Measurements from ENCODE around the gene ALOX12B. TPM values are rescaled to one million over a fixed set of nuclear protein-coding genes. Genes with fewer than 3 reads are reported as not detected.
"Not testable (repeated sequence)": the region's sequence is repeated elsewhere in the genome, so short reads cannot be mapped to it uniquely, and the experiment has no call there.

ALOX12B gene
- total RNA-seq, 2 experiments from 2014 or later, result 0.42 to 0.64 TPM

- Mint-ChIP-seq H3K9me3 (ENCODE audit: low read depth) (no peaks in the 10 kb centered on the region), H3K36me3 (no peaks in the 10 kb centered on the region), H3K27me3 (peaks cover 31% of the 10 kb centered on the region), H3K4me1 (peaks cover 6% of the 10 kb centered on the region), H3K27ac (no peak overlapping the region), H3K4me3 (no peak overlapping the region)
- CTCF ChIA-PET, result interaction anchor here (0.9 to 6.7 kb wide), 9 partner anchors 9 to 73 kb away, joined by 3 to 107 read pairs (median 46); partner anchors contain the start of gene ALOXE3
- DNase-seq, result no peak
- ATAC-seq, result no peak
Measured at GRCh38 chr17:8091033-8091687, 3.6 kb upstream of the ALOX12B start.

- Mint-ChIP-seq H3K4me3 (no peak overlapping the region), H3K9me3 (ENCODE audit: low read depth) (no peaks in the 10 kb centered on the region), H3K27ac (no peak overlapping the region), H3K27me3 (peaks cover 21% of the 10 kb centered on the region), H3K36me3 (no peaks in the 10 kb centered on the region), H3K4me1 (peaks cover 6% of the 10 kb centered on the region)
- DNase-seq (no peak), ATAC-seq (no peak)
- CTCF ChIA-PET, result interaction anchor here (1.1 to 6.7 kb wide), 4 partner anchors 7 to 28 kb away, joined by 3 to 107 read pairs (median 84); partner anchors contain the start of gene ALOXE3
Measured at GRCh38 chr17:8089728-8090127, 2.2 kb upstream of the ALOX12B start.

GRCh38 chr17:8087952-8088230 lies 375 bp upstream of the ALOX12B start:
- H3K27ac Mint-ChIP-seq, result no peak overlapping the region
- no peaks in the 10 kb centered on the region for H3K9me3 Mint-ChIP-seq (ENCODE audit: low read depth)
- H3K4me3 Mint-ChIP-seq, result no peak overlapping the region
- CTCF ChIA-PET, result interaction anchor here (1.3 to 3.4 kb wide), 5 partner anchors 14 to 98 kb away, joined by 3 to 17 read pairs (median 6); no protein-coding TSS in a partner anchor
- peaks cover 21% of the 10 kb centered on the region for H3K27me3 Mint-ChIP-seq
- DNase-seq (no peak), ATAC-seq (no peak)
- no peaks in the 10 kb centered on the region for H3K36me3 Mint-ChIP-seq
- no peaks in the 10 kb centered on the region for H3K4me1 Mint-ChIP-seq

DNA sequence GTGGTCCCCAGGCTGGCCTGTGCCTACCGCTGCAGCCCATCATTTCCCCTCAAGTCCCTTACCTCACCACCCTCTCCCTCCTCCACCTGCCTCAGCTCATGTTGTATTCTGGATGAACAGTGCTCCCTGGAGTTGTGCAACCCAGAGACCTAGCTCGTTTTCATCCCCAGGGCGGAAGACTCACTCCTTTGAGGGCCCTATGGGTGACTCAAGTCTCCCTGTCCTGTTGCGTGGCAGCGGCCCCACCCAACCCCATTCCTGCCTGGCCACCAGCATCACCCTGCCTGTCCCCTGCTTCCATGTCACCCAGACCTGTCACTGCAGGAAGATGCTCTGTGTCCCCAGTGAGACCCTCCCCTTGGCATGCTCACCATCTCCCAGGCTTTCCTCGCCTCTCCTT lies 3.3 kb downstream of the ALOX12B start:
- H3K27me3 Mint-ChIP-seq, result peaks cover 7% of the 10 kb centered on the region
- H3K4me3 Mint-ChIP-seq, result no peak overlapping the region
- H3K27ac Mint-ChIP-seq, result no peak overlapping the region
- H3K9me3 Mint-ChIP-seq (ENCODE audit: low read depth), result no peaks in the 10 kb centered on the region
- CTCF ChIA-PET, result interaction anchor here (0.6 to 8.4 kb wide), 7 partner anchors 8 to 140 kb away, joined by 3 to 85 read pairs (median 3); no protein-coding TSS in a partner anchor
- ATAC-seq, result no peak
- no peaks in the 10 kb centered on the region for H3K36me3 Mint-ChIP-seq
- peaks cover 9% of the 10 kb centered on the region for H3K4me1 Mint-ChIP-seq
- no peak for DNase-seq

DNA sequence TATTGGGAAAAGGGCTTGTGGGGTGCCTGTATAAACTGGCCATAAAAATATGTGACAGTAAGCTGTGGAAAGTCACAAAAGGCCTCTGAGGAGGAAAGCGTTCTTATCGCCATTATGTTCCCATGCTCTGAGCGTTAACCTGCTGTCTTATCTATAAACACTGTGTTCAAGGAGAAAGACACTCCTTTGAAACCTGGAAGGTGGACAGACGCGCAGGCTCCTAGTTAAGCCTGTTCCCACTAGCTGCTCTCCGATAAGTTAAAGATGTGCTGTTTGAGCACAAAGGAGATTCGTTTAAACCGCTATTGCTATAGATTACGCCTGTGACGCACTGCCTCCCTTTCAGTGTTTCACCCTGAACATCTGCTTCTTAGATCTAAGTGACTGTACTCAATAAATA lies 5.2 kb downstream of the ALOX12B start:
- H3K4me3 Mint-ChIP-seq, result no peak overlapping the region
- H3K9me3 Mint-ChIP-seq (ENCODE audit: low read depth), result no peaks in the 10 kb centered on the region
- H3K36me3 Mint-ChIP-seq, result no peaks in the 10 kb centered on the region
- DNase-seq (no peak), ATAC-seq (no peak)
- CTCF ChIA-PET, result interaction anchor here (1.0 to 8.4 kb wide), 5 partner anchors 9 to 33 kb away, joined by 4 to 85 read pairs (median 6); no protein-coding TSS in a partner anchor
- peaks cover 12% of the 10 kb centered on the region for H3K4me1 Mint-ChIP-seq
- peaks cover 5% of the 10 kb centered on the region for H3K27me3 Mint-ChIP-seq
- no peak overlapping the region for H3K27ac Mint-ChIP-seq

- Mint-ChIP-seq H3K36me3 (no peaks in the 10 kb centered on the region), H3K4me3 (no peak overlapping the region), H3K9me3 (ENCODE audit: low read depth) (no peaks in the 10 kb centered on the region), H3K27ac (no peak overlapping the region), H3K27me3 (peaks cover 6% of the 10 kb centered on the region), H3K4me1 (peaks cover 12% of the 10 kb centered on the region)
- ATAC-seq (no peak), DNase-seq (no peak)
- CTCF ChIA-PET, result interaction anchor here (0.6 to 8.4 kb wide), 6 partner anchors 8 to 213 kb away, joined by 3 to 85 read pairs (median 5); partner anchors contain the start of gene SLC25A35
Measured at GRCh38 chr17:8081876-8082275, 5.6 kb downstream of the ALOX12B start.

GRCh38 chr17:8080799-8081219 lies 6.7 kb downstream of the ALOX12B start:
- peaks cover 11% of the 10 kb centered on the region for H3K27me3 Mint-ChIP-seq

GRCh38 chr17:8080208-8080798 lies 7.2 kb downstream of the ALOX12B start:
- CTCF ChIA-PET, result interaction anchor here (1.0 to 13.6 kb wide), 14 partner anchors 10 to 396 kb away, joined by 3 to 256 read pairs (median 6); partner anchors contain the start of genes ALOXE3 and SLC25A35
- Mint-ChIP-seq H3K9me3 (ENCODE audit: low read depth) (no peaks in the 10 kb centered on the region), H3K36me3 (no peaks in the 10 kb centered on the region), H3K4me1 (peaks cover 12% of the 10 kb centered on the region), H3K27me3 (peaks cover 13% of the 10 kb centered on the region), H3K27ac (peak overlapping the region; percentile 81), H3K4me3 (peak overlapping the region; percentile 87)
- DNase-seq, result no peak
- ATAC-seq, result no peak

More at GRCh38 chr17:8080799-8081219, 6.7 kb downstream of the ALOX12B start:
- no peaks in the 10 kb centered on the region for H3K36me3 Mint-ChIP-seq
- DNase-seq (no peak), ATAC-seq (no peak)
- H3K9me3 Mint-ChIP-seq (ENCODE audit: low read depth), result no peaks in the 10 kb centered on the region
- H3K27ac Mint-ChIP-seq, result no peak overlapping the region
- H3K4me1 Mint-ChIP-seq, result peaks cover 12% of the 10 kb centered on the region
- CTCF ChIA-PET, result interaction anchor here (1.3 to 13.6 kb wide), 8 partner anchors 11 to 214 kb away, joined by 3 to 256 read pairs (median 16); partner anchors contain the start of gene SLC25A35
- no peak overlapping the region for H3K4me3 Mint-ChIP-seq

GRCh38 chr17:8079291-8080207 lies 8.0 kb downstream of the ALOX12B start:
- H3K27ac Mint-ChIP-seq, result peak overlapping the region; percentile 81
- H3K9me3 Mint-ChIP-seq (ENCODE audit: low read depth), result no peaks in the 10 kb centered on the region
- peaks cover 20% of the 10 kb centered on the region for H3K27me3 Mint-ChIP-seq
- H3K36me3 Mint-ChIP-seq, result no peaks in the 10 kb centered on the region
- peaks cover 12% of the 10 kb centered on the region for H3K4me1 Mint-ChIP-seq
- ATAC-seq (peak; percentile 86), DNase-seq (peak; percentile 85)
- CTCF ChIA-PET, result interaction anchor here (0.6 to 13.6 kb wide), 25 partner anchors 9 to 1039 kb away, joined by 3 to 256 read pairs (median 4); partner anchors contain the start of genes ALOXE3, CTC1 and HES7
- peak overlapping the region; percentile 87 for H3K4me3 Mint-ChIP-seq

DNA sequence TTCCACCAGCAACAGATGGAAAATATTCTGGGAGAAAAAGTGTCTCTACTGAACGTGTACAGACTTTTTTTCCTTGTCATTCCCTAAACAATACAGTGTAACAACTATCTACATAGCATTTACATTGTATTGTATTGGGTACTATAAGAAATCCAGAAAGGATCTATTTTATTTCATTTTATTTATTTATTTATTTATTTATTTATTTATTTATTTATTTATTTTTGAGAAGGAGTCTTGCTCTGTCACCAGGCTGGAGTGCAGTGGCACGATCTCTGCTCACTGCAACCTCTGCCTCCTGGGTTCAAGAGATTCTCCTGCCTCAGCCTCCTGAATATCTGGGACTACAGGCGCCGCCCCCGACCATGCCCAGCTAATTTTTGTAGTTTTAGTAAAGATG lies 9.6 kb downstream of the ALOX12B start:
- H3K4me3 Mint-ChIP-seq; H3K9me3 Mint-ChIP-seq (ENCODE audit: low read depth); ATAC-seq; H3K36me3 Mint-ChIP-seq; H3K27ac Mint-ChIP-seq; DNase-seq: not testable (repeated sequence)
- CTCF ChIA-PET, result interaction anchor here (0.6 to 13.6 kb wide), 4 partner anchors 14 to 783 kb away, joined by 3 to 256 read pairs (median 44); no protein-coding TSS in a partner anchor
- Mint-ChIP-seq H3K27me3 (peaks cover 36% of the 10 kb centered on the region), H3K4me1 (peaks cover 24% of the 10 kb centered on the region)

DNA sequence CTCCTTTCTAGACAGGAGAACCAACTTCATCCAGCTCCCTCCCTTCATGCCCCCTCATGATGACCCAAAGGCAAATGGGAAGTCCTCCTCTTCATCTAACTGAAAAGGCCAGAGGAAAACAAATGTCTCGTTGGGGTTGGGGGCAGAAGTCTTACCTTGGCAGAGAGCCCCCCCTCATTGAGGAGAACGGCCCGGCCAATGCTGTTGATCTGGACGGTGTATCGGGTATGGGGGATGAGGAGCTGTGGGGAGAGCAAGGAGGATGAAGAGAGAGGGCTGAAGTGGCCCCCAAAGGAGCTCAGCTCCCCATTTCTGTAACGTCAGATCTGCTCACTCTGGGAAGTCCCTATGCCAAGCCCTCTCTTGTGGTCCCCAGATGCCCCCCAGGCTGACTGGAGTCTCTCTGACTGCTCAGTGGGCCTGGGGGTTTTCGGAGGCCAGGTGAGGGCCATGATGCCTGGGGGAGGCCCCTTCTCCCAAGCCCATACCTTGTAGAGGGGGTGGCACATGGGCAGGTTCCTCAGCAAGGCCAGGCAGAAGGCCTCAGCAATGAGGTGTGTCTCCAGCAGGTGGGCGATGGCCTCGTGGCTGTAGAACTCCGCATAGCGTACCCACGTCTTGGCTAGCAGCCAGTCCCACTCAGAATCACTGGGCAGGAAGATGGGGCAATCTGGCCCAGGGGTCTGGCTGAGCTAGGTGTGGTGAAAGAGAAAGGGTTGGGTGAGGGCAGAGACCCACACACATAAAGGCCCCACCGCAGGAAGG lies 10.8 kb downstream of the ALOX12B start:
- no peak overlapping the region for H3K4me3 Mint-ChIP-seq
- CTCF ChIA-PET, result interaction anchor here (0.9 to 13.6 kb wide), 6 partner anchors 16 to 43 kb away, joined by 3 to 256 read pairs (median 22); partner anchors contain the start of gene ALOXE3
- DNase-seq, result no peak

More for the DNA sequence above, 10.8 kb downstream of the ALOX12B start:
- Mint-ChIP-seq H3K27me3 (peaks cover 47% of the 10 kb centered on the region), H3K27ac (no peak overlapping the region), H3K9me3 (ENCODE audit: low read depth) (no peaks in the 10 kb centered on the region), H3K36me3 (no peaks in the 10 kb centered on the region), H3K4me1 (peaks cover 30% of the 10 kb centered on the region)
- ATAC-seq, result no peak
